Astrocyte of the hippocampus (primary cell): ENCODE measurements around the gene NCBP2L.

Source experiments
- DNase-seq: peaks from one replicate; pipeline ENCODE4 v3.0.0; 2011; ENCODE audit warnings: low read depth, low spot score

NCBP2L gene

GRCh38 chrX:107777536-107777832 is at the start of gene NCBP2L:
Gene NCBP2L, plus strand, starts transcription at chrX:107777733. Its CDS starts 16,488 bp downstream, at chrX:107794221.
- no peak for DNase-seq

GRCh38 chrX:107728371-107729099 is 49.0 kb upstream of the NCBP2L start:
- no peak for DNase-seq

DNA sequence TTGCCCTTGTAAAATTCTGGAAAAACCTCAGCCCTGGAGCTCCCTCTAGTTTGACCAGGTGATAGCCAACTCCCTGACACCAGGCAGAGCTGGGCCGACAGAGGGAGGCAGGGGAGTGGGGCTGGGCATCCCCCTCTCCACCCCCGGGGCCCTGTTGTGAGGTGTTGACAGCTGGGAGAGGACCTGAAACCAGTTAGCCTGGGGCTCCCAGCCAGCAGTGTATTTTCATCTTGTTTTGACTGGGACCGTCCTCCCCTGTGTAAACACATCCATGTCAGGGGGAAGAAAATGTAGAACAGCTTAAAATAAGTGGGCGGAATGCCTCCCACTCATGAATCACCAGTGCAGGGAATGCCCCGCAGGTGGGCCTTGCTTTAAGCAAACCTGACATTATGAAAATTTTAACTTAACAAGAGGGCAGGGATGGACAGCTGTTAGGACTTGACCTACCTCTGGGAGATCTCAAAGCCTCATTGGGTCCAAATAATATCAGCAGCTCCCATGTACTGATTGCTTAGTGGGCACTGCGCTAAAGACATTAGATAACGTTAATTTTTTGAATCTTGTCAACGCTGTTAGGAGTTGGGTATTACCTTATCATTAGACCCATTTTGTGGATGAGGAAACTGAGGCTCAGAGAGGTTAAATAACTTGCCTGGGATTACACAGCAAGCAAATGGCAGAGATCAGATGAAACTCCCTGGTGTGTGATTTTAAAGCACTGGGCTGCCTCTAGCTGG is 47.8 kb upstream of the NCBP2L start:
- DNase-seq, result no peak

DNA sequence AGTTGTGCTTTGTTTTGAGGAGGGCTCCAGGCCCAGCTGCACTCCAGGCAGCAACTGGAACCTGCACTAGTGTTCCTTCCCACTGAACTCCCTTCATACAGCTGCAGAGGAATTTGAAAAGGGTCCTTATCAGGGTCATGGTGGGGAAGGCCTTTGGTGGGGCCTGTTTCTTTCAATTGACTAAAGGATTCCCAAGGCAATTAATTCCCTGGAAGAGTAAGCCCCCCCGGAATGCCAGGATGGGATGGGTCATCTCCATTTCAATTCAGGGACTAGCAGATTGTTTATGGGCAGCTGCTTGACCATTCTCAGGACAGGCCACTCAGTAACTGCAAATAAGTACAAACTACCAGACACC is 47.3 kb upstream of the NCBP2L start:
- no peak for DNase-seq

DNA sequence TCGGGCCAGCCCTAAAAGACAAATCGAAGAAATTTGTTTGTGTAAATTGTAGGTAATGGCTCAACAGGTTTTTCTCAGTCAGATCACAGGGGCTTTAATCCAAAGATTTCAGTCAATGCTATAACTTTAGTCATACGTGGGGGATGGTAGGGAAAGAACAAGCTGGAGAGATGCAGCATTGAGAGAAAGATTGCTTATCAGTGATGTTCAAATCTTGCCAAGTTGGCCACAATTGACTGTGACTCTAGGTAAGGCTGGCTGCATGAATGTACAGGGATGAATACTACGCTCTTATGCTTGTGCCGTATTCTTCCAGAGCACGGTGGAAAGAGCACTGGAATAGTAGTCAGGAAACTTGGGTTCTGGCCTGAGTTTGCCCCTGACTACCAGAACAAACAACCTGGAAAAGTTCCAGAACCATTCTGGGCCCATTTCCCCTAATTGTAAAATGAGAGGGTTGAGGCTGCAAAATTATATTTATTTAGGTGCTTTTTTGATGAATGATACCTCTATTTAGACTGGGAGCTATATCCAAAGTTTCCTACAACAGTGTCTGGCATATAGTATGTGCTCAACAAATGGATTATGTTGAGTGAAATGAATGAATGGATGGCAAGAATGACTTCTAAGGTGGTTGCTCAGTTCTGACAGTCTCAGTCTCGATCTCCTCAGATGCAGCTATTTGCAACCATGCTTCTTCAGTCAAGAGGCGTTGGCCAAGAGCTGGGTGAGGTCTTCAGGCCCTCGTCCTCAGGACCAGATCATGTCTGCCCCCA is 46.4 kb upstream of the NCBP2L start:
- no peak for DNase-seq

- DNase-seq, result peak; percentile 91
Observed at GRCh38 chrX:107731831-107732502, 45.6 kb upstream of the NCBP2L start.

DNA sequence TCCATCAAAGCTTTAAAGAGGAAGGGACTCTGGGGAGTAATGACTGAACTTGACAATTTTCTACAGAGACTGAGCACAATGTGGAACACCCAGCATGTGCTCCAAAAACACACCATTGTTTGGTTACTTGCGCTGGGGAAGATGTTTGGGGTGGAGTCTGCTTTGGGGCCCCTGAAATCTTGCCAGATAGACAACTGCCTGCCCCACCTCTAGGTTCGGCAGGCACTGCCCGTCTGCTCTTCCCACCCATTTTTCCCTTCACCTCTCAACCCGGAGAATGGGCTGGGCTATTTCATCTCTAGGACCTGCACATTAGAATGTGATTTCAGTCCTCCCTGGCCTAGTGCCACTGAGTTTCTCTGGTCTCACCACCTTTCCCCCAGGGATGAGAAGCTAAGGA is 43.8 kb upstream of the NCBP2L start:
- DNase-seq, result no peak

DNA sequence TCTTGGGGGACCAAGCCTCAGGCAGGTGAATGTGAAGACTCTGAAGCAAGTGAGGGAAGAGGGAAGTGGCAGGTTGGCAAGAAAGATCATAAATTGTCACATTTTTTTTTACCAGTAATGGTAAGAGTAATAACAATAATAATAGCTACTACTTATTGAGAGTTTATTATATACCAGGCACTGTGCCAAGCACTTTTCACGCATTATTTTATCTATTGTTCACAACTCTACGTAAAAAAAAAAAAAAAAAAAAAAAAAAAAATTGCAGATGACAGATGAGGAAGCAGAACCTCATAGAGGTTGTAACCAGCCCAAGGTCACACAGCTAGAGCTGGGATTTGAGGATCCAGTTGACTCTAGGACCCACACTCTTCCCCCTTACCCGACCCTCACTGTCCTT is 42.9 kb upstream of the NCBP2L start:
- no peak for DNase-seq

- DNase-seq, result no peak
Observed at GRCh38 chrX:107736781-107737531, 40.6 kb upstream of the NCBP2L start.

DNA sequence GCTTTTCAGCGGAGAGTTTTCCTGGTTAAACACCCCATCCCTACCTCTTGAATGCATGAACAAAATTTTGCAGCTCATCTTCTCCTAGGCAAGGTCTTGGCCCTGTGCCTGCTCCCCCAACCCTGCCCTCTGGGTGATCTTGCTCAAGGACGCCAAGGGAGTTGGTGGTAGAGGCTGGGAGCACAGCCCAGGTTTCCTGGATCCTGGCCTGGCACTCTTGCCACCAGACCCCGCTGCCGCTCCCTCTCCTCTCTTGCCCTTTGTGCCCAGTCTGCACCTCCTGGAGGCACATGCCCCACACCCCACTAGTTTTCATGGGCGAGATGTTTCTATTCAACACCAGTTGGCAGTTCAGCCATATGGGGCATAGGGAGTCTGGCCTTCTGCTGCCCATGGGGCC is 39.3 kb upstream of the NCBP2L start:
- DNase-seq, result no peak

DNA sequence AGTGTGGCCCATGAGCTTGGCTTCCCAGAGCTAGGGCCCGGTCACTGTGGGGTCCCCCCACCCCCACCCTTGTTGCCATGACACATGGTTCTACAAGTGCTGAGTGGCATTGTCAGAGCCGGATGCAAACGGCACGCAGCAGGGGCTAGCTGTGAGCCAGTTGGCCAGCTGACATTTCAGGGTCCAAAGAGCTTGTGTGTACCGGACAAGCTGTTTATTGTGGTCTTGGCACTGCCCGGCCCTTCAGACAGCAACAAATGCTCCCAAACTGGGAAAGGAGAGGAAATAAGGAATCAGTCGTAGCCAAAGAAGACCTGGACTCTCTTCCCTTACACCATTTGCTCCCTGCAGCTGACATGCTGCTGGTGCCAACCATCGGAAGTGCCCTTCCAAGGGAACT is 38.8 kb upstream of the NCBP2L start:
- no peak for DNase-seq

DNA sequence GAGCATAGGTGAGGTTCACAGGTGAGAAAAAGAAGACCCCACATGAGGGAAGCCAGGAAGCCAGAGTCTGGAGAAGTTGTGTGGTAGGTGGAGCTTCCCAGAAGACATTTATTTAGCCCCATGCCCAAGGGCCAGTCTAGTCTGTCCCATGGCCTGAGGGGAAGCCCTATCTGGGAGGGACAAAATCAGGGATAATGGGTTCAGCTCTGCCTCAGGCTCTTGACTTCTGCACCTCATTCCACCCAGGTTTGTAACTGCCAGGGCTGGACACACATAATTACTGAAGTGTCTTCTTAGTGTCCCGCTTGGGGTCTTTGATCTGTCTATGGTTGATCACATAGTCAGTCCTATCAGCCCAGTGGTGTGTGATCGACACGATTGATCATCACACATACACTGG is 38.0 kb upstream of the NCBP2L start:
- DNase-seq, result no peak

DNA sequence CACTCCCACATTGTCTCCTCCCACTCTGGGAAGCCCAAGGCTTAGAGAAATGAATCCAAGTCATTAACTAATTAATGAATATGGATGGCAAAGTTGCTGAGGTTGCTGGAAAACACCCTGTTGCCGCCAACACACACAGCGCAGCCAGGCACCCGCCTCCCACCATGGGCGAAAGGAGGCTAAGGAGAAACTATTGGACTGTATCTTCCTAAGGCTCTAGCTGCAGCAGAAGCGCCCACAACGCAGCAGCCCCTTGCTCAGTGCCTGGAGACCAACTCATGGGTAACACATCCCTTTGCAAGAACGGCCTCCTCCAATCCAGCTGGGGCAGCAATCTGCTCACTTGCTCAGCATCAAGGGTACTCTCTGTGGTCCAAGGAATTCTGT is 36.1 kb upstream of the NCBP2L start:
- peak; percentile 36 for DNase-seq

- DNase-seq, result peak; percentile 13
Observed at GRCh38 chrX:107742700-107743191, 34.8 kb upstream of the NCBP2L start.

DNA sequence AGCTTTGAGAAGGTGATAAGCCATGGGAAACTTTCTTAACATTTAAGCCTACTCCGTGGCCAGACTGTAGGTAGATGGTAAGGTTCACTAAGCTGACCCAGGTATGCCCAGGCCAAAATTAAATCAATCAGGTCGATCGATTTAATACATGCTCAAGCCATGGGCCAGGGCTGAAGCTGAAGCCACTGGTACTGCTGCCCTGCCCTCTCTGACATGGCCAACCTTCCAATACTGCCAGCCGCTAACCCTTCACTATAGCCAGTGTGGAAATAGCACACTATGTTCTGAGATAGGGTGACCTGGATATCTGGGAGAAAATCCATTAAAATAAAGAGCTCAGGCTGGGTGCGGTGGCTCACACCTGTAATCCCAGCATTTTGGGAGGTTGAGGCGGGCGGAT is 33.5 kb upstream of the NCBP2L start:
- no peak for DNase-seq

DNA sequence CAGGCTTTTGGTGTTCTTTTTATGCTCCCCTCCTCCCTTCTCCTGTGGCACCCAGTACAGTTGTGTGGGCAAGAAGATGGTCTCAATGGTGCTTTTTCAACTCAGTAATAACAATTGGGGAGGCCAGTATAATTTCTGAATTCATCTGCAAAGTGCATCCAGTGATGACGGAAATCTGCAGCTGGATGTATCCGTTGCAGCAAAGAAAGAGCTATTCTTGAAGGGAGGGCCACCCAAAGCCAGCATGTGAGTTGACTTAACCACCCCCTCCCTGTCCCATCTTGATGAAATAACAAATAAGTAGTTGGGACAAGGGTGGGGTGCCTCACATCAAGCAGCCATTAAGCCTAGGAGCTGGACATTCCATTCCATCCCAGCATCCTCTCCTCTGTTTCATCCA is 32.7 kb upstream of the NCBP2L start:
- no peak for DNase-seq

GRCh38 chrX:107747596-107748161 is 29.9 kb upstream of the NCBP2L start:
- DNase-seq, result peak; percentile 76

DNA sequence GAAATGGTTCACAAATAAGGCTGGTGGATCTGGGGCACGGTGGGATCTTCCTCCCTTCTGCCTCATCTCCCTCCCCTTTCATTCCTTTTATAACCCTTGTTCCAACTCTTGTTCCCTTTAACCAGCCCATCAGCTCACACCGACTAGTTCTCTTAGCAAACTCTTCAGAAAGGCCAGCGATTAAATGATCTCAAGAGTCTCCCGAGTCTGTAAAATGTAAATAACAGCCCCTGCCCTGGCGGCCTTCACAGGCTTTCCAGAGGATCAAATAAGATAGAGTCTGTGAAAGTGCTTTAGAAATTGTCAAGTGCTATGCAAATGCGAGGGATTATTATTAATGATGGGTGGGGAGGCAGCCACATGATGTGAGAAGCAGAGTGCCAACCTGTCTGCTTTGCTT is 29.0 kb upstream of the NCBP2L start:
- DNase-seq, result no peak

GRCh38 chrX:107750263-107750662 is 27.3 kb upstream of the NCBP2L start:
- DNase-seq, result no peak

DNA sequence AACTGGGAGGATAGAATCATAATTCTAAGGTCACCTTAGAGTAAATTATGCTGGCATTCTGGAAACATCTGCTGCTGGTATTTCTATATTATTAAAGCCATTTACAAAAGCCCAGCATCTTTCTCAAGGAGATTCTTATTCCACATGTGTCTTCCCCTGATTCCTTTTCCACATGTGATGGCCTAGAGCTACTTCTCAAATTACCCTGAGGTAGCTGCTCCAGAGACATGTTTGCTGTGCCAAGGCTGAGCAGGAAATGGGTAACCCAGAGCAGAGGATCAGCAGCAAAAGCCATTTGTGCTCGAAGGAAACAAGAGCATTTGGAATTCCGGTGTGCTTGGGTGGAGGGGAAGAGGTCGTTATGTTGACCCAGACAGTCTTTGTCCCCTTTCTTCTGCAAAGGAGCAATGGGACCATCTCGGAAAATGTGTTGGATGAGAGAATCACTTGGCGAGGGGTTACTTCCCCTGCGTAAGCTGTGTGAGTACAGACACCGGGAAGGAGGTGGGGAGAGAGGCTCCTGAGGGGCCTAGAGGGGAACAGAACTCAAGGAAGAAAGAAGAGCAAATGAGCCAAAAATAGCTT is 26.6 kb upstream of the NCBP2L start:
- no peak for DNase-seq

DNA sequence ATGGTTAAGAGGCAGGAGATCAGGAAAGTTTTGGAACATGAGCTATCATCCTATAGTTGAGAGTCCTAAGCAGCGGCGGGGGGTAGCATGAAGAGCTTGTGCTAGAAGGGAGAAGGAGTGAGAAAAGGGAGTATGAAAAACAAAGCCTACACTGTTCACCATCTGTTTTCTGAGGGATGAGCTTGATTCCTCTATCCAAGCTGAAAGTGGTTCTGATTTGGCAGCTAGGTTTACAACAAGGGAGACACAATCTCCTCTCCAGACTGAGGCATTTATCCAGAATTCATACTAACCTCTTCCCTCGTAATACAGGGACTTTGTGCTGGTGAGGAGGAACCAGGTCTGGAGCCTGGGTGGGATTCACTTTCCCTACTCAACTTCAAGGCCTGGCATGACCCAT is 25.5 kb upstream of the NCBP2L start:
- DNase-seq, result no peak
